ENCODE results near the gene ABHD14A. TPM values are rescaled to one million over a fixed set of nuclear protein-coding genes. Genes with fewer than 3 reads are reported as not detected.

ABHD14A gene
- total RNA-seq, 4 donors from 2014 or later: 3.9 to 11.6 (median 7.7) TPM

GRCh38 chr3:51969841-51970240 lies 5.0 kb upstream of the ABHD14A start:
- no peak for TF ChIP-seq CTCF (IDR thresholded peaks at IDR 0.05)
- no peak for TF ChIP-seq POLR2A (IDR thresholded peaks at IDR 0.05)
- no peak overlapping the region for H3K27ac ChIP-seq
- H3K4me1 ChIP-seq: peaks cover 4 to 36% (median 14%) of the 10 kb centered on the region in 4 donors
- H3K36me3 ChIP-seq: no peaks in the 10 kb centered on the region
- H3K27me3 ChIP-seq: no peaks in the 10 kb centered on the region
- no peaks in the 10 kb centered on the region for H3K9me3 ChIP-seq
- H3K4me3 ChIP-seq: no peak overlapping the region
- DNase-seq: no peak

GRCh38 chr3:51970606-51971300 lies 4.1 kb upstream of the ABHD14A start:
- no peaks in the 10 kb centered on the region for H3K9me3 ChIP-seq
- no peaks in the 10 kb centered on the region for H3K36me3 ChIP-seq
- H3K27me3 ChIP-seq: no peaks in the 10 kb centered on the region
- TF ChIP-seq CTCF (IDR thresholded peaks at IDR 0.05): no peak
- TF ChIP-seq POLR2A (IDR thresholded peaks at IDR 0.05): no peak
- H3K27ac ChIP-seq: no peak overlapping the region
- peaks cover 4 to 41% (median 15%) of the 10 kb centered on the region in 4 donors for H3K4me1 ChIP-seq
- H3K4me3 ChIP-seq: no peak overlapping the region
- DNase-seq: no peak

GRCh38 chr3:51971350-51971749 lies 3.5 kb upstream of the ABHD14A start:
- H3K4me1 ChIP-seq: peaks cover 4 to 42% (median 17%) of the 10 kb centered on the region in 4 donors
- no peaks in the 10 kb centered on the region for H3K36me3 ChIP-seq
- DNase-seq: no peak
- H3K4me3 ChIP-seq: no peak overlapping the region
- no peaks in the 10 kb centered on the region for H3K9me3 ChIP-seq
- H3K27me3 ChIP-seq: no peaks in the 10 kb centered on the region
- H3K27ac ChIP-seq: no peak overlapping the region
- TF ChIP-seq POLR2A (IDR thresholded peaks at IDR 0.05) (no peak), CTCF (IDR thresholded peaks at IDR 0.05) (no peak)

- Histone ChIP-seq H3K27ac (peak overlapping the region; percentile 79 to 92 (median 90)), H3K9me3 (no peaks in the 10 kb centered on the region), H3K36me3 (no peaks in the 10 kb centered on the region), H3K4me1 (peaks cover 4 to 26% (median 10%) of the 10 kb centered on the region in 4 donors), H3K4me3 (peak overlapping the region; percentile 51 to 85 (median 77)), H3K27me3 (no peaks in the 10 kb centered on the region)
- TF ChIP-seq POLR2A (IDR thresholded peaks at IDR 0.05) (no peak), CTCF (IDR thresholded peaks at IDR 0.05) (no peak)
- peak in 1 of 3 donors; percentile 59 for DNase-seq
Observed at GRCh38 chr3:51974277-51974962, 444 bp upstream of the ABHD14A start.

- Histone ChIP-seq H3K4me1 (peaks cover 4 to 35% (median 10%) of the 10 kb centered on the region in 4 donors), H3K27ac (peak overlapping the region in 3 of 4 donors; percentile 89 to 92 (median 90)), H3K36me3 (no peaks in the 10 kb centered on the region), H3K9me3 (no peaks in the 10 kb centered on the region), H3K27me3 (no peaks in the 10 kb centered on the region), H3K4me3 (peak overlapping the region; percentile 51 to 85 (median 77))
- DNase-seq: peak in 2 of 3 donors; percentile 77 to 82
- peak in 1 of 6 experiments; percentile 9 for TF ChIP-seq CTCF (IDR thresholded peaks at IDR 0.05)
- TF ChIP-seq POLR2A (IDR thresholded peaks at IDR 0.05): no peak
Observed at GRCh38 chr3:51975852-51976549, 1.1 kb downstream of the ABHD14A start.

All from Peyer's patch (tissue), 4 donors.